ENCODE measurements around the gene R3HDM1.

DNA sequence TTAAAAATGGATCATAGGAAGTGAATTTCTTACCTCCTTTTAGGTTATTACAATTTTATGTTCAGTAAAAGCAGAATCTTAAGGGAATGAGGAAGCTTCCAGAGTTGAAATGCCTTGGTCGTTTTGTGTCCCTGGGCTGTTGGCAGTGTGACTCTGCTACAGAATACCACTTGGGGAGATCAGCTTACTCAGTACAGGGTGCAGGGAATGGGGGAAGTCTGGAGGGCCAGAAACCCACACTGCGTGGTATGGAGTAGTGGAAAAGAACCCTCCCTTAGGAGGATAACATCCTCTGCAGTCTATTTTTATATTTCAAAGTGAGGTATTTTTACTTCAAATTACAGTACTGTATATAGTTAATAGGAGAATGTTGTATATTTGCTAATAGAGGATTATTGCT lies 51.1 kb downstream of the R3HDM1 start:
- TF ChIP-seq, protein P1, sequence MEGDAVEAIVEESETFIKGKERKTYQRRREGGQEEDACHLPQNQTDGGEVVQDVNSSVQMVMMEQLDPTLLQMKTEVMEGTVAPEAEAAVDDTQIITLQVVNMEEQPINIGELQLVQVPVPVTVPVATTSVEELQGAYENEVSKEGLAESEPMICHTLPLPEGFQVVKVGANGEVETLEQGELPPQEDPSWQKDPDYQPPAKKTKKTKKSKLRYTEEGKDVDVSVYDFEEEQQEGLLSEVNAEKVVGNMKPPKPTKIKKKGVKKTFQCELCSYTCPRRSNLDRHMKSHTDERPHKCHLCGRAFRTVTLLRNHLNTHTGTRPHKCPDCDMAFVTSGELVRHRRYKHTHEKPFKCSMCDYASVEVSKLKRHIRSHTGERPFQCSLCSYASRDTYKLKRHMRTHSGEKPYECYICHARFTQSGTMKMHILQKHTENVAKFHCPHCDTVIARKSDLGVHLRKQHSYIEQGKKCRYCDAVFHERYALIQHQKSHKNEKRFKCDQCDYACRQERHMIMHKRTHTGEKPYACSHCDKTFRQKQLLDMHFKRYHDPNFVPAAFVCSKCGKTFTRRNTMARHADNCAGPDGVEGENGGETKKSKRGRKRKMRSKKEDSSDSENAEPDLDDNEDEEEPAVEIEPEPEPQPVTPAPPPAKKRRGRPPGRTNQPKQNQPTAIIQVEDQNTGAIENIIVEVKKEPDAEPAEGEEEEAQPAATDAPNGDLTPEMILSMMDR (IDR thresholded peaks at IDR 0.05) = no peak
- no peak for TF ChIP-seq POLR2A (IDR thresholded peaks at IDR 0.05)

All from thyroid gland (tissue), 4 donors.